GM19328 (cell line): ENCODE results near the gene APBA2.
"Not testable (repeated sequence)": the region's sequence is repeated elsewhere in the genome, so short reads cannot be mapped to it uniquely, and the experiment has no call there.

Experiments used
- ATAC-seq: cut with Tn5 transposase; IDR thresholded peaks from one replicate; pipeline ENCODE4 v1.9.1; 2021; ENCODE audit warnings: mild to moderate bottlenecking, moderate library complexity; ENCODE audit not compliant: unreplicated experiment

APBA2 gene

DNA sequence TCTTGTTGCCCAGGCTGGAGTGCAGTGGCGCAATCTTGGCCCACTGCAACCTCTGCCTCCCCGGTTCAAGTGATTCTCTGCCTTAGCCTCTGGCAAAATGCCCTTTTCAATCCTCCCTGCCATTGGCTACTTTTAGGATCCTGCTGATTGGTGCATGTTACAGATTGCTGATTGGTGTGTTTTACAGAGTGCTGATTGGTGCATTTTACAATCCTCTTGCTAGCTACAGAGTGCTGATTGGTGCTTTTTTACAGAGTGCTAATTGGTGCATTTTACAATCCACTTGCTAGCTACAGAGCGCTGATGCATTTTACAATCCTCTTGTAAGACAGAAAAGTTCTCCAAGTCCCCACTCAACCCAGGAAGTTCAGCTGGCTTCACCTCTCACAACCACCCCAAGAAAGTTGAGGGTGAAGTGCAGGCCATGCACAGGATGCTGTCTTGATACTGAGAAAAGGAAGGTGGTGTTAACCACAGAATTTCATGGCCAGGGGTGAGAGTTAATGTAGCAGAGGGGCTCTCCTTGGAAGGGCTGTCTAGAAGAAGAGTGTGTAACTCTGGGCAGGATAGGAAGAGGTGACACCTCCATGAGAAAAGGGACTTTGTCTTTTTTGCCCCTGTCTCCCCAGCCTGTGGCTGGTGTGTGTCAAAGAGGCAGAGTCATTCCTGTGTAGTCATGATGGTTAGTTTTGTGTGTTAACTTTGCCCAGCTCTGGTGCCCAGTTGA, 145.9 kb downstream of the APBA2 start:
- ATAC-seq = no peak

- no peak for ATAC-seq
Measured at GRCh38 chr15:29032229-29032625, 146.5 kb downstream of the APBA2 start.

GRCh38 chr15:29032751-29033150, 147.0 kb downstream of the APBA2 start:
- ATAC-seq = no peak

DNA sequence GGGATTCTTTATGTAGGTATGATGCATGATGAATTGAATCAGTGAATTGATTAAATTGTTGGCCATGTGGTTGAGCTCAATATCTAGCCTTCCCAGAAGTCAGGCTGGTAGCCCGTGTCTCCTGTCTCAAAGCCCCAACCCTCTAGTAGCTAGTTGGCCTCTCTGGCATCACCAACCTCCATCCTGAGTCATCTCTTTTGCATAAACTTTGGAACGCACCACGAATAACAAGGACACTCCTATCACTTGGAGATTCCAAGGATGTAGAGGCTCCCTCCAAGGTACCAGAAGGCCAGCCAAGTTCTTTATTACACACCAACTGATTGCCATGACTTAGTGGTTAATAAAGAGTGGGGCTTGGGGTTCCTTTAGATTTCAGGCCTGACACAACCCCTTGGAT, 148.4 kb downstream of the APBA2 start:
- ATAC-seq = no peak

GRCh38 chr15:29034593-29035335, 149.0 kb downstream of the APBA2 start:
- no peak for ATAC-seq

GRCh38 chr15:29035336-29036285, 149.8 kb downstream of the APBA2 start:
- ATAC-seq = no peak

GRCh38 chr15:29037997-29038705, 152.4 kb downstream of the APBA2 start:
- ATAC-seq = no peak

DNA sequence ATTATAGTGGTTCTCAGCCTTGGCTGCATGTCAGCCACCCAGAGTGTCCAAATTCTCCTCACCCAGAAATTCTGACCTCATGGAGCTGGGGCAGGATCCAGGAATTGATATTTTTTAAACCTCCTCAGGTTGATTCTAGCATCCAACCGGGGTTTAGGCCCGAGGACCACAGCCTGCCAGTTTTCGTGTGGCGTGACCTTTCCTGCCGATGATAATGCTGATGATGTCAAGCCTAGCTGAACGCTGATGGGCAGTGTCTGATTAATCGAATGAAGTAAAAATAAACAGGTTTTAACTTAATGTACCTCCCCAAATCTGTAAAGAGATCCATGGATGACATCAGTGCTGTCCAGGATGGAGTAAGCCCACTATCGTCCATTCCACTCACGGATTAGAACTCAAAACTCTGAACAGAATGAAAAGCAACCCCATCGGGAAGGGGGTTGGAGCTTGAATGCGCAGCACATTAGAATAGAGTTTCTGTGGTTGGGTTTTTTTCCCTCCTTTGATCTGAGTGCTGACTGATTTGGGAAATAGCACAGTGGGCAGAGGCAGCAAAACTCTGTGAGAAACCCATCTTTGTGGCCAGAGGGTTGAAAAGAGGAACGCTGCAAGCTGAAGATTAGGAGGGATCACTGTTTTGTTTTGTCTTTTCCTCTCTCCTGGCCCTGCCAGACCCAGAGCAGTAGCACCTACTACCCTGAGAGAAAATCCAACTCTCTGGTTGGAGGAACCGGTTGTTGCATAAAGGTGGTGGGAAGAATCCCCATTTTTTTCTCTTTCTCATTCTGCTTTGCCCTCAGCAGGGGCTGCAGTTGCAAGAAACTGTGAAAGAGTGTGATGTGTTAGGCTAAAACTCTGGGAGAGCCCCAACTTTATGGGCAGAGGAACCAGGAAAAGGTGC, 153.9 kb downstream of the APBA2 start:
- no peak for ATAC-seq

- ATAC-seq = no peak
Measured at GRCh38 chr15:29040370-29040751, 154.6 kb downstream of the APBA2 start.

DNA sequence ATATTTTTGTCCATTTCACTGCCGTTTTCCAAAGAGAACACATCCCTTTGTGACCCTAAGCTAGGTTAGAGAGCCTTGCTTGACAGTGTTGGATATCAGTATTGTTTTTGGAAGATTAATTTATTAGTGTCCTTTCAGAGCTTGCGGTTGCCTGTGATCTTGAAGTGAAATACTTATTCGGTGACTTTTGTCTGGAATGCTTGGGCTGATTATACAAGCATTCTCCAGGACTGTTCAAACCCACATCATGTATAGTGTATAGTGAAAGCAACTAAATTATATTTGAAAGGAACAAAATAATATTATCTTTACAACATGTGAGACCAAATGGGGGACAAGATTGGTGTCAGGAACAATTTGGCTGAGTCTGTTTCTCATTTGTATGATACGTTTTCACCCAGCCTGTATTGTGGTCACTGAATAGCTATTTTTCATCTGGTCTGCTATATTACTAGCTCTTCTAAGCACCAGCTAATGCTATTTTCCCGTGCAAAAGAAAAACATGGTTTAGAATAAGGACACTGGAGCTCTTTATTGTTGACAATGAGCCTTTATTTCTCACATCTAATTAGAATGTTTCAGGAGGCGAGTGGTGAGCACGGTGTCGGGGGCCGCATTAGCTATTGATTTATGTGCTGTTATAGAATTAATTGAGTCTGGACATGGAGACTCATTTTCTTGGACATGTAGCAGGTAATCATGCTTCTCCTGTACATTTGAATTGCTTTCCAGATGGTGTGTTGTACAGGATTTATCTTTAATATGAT, 158.1 kb downstream of the APBA2 start:
- no peak for ATAC-seq

DNA sequence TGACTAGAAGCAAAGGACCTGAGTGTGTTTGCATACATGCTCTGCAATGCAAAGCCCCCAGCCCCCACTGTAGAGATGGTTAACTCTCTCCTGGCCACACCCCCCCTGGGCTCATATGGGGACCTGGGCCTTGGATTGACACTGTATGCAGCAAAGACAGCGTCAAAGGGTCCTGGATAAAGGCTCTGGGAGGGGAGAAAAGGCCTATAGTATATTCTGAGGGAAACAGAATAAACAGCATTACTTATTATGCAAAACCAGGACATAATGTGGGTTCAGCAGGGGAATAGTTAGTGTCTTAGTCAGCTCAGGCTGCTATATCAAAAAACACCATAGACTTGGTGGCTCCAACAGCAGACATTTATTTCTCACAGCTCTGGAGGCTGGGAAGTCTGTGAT, 158.7 kb downstream of the APBA2 start:
- ATAC-seq = no peak

DNA sequence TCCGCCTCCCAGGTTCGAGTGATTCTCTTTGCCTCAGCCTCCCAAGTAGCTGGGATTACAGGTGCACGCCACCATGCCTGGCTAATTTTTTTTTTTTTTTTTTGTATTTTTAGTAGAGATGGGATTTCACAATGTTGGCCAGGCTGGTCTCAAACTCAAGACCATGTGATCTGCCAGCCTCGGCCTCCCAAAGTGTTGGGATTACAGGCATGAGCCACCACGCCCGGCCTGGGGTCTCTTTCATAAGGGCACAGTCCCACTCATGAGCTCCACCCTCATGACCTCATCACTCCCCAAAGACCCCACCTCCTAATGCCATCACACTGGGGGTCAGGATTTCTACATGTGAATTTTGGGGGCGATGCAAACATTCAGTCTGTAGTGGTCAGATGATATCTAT, 159.4 kb downstream of the APBA2 start:
- not testable (repeated sequence) for ATAC-seq

DNA sequence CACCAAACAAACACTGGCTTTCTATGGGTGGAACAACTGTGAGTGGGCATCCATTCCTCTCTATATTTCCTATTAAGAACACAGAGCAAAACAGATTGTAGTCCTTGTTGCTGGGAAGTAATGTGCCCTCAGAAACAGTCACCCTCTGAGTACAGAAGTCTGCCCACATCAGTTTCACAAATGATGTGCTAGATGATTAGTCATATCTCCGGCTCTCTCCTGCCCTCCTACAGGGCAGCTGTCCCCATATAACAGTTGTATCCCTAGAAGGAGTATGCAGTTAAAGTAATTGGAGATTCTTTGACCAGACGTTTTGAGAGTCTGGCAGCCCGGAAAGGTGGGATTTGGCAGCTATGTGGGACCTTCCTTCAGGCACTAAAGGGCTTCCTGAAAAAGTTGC, 159.9 kb downstream of the APBA2 start:
- no peak for ATAC-seq

DNA sequence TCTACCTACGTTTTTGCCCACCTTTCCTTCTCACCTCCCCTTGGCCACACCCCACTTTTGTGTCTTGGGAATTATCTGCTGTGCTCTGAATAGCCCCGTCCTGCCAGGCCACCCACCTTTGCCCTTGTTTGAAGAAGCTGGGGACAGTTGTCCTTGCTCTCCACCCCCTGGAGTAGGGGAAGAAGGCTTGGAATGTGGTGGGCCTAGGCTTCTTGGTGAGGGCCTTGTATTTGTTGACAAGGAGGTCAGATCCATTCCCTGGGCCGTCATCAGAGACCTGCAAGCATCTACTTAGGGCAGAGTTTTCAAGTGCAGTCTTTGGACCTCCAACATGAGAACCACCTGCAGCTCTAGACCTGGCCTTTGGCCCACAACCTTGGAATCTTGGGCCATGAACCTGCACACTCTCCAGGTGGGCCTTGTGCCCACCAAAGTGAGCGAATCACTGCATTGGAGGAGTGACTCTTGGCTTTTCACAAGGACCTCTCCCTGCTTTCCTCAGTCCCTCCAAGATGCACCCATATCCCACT, 160.6 kb downstream of the APBA2 start:
- no peak for ATAC-seq

DNA sequence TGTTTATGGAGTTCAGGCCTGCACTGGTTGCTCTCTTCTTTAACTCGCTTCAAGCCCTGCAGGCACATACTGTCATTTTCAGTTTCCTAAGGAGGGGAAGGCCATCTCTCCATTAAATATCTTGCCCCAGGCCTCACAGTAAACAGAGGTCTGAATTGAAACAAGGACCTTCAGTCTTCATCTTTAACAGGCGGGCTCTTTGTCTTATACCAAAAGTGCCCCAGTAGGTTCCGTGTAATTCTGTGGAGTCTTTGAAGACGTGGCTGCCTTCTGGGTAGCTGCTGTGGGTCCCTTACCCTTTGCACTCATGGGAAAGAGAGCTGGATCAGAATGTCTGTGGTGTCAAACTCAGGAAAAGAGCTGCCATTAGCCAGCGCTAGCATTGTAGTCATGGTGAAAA, 161.2 kb downstream of the APBA2 start:
- ATAC-seq = no peak

DNA sequence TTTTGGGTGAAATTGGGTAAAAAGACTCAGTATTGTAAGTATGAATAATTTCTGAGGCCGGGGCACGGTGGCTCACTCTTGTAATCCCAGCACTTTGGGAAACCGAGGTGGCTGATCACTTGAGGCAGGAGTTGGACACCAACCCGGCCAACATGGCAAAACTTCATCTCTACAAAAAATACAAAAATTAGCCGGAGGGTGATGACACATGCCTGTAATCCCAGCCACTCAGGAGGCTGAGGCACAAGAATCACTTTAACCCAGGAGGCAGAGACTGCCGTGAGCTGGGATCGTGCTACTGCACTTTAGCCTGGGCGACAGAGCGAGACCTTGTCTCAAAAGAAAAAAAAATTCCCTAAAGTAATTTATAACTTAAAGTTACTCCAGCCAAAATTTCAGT, 162.2 kb downstream of the APBA2 start:
- ATAC-seq = no peak

DNA sequence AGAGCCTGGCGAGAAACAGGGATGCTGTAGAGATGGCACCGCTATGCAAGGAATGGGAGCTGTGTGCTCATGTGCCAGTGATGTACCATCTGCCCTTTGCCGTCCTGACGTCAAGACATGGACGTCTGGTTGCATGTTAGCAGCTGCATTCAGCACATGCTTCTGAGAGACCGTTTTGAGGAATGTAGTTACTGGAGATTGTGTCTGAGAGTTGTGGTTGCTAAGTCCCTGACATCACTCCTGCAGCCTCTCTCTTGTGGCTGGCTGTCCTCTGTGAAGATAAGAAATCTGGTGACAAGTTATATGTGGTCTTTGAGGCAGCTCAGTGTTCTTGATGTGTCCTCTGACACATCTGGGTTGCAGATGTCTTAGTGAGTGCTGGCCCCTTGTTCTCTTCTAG, 165.1 kb downstream of the APBA2 start:
- ATAC-seq = no peak

GRCh38 chr15:29051422-29051821, 165.6 kb downstream of the APBA2 start:
- ATAC-seq = no peak

DNA sequence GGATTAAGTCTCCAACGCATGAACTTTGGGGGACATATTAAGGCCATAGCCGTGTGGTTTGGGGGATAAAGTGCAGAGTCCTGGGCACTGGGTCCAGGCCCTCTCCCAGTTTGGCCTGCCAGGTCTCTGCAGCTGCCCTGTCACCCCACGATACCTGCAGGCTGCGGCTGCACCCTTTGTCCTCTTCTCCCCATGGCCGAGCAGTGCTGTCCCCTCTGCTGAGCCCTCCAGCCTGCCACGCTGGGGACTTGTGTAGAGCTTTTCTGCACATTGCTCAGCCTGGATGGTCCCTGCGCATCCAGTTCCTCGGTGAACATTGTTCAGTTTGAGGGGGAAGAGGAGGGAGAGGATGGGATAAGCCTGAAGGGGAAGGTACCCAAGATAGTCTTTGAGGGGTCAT, 167.2 kb downstream of the APBA2 start:
- ATAC-seq = no peak
